Neutrophil (primary cell): ENCODE data around the gene OR6K2.

Source experiments
- H3K27ac ChIP-seq: fragments of 200-600 bp; sonication (generic); 2 replicates; pipeline ENCODE4 v1.5.1; 2016; ENCODE audit warnings: mild to moderate bottlenecking, moderate library complexity
- H3K27me3 ChIP-seq: fragments of 200-600 bp; sonication (generic); 2 replicates; pipeline ENCODE4 v1.6.0; 2016; ENCODE audit warnings: mild to moderate bottlenecking
- H3K36me3 ChIP-seq: fragments of 200-600 bp; sonication (generic); 2 replicates; pipeline ENCODE4 v1.5.1; 2017
- H3K4me1 ChIP-seq, 2 experiments: fragments of 200-600 bp in 1 of 2; sonication (generic) in 1 of 2; 1 replicate in 1 of 2; 2 replicates in 1 of 2; pipeline versions ENCODE4 v1.5.1 to v1.6.1; 2013 to 2016; ENCODE audit warnings: low read depth in 1 of 2, low read length in 1 of 2, mild to moderate bottlenecking in 1 of 2, moderate library complexity in 1 of 2; ENCODE audit not compliant: control insufficient read depth in 1 of 2, insufficient read depth in 1 of 2
- H3K4me3 ChIP-seq, 2 experiments: fragments of 200-600 bp in 1 of 2; sonication (generic) in 1 of 2; 1 replicate in 1 of 2; 2 replicates in 1 of 2; pipeline ENCODE4 v1.5.1; 2013 to 2016; ENCODE audit warnings: low read depth in 1 of 2, low read length in 1 of 2, mild to moderate bottlenecking in 1 of 2, moderate library complexity in 1 of 2
- H3K9me3 ChIP-seq: fragments of 200-600 bp; sonication (generic); 2 replicates; pipeline ENCODE4 v1.5.1; 2016
- CTCF ChIP-seq: fragments of 200-600 bp; sonication (generic); IDR thresholded peaks from 2 replicates; pipeline ENCODE4 v1.5.1; 2016; ENCODE audit warnings: antibody characterized with exemption

The OR6K2 gene

GRCh38 chr1:158716335-158716734, 15.9 kb upstream of the OR6K2 start:
- TF ChIP-seq CTCF = no peak
- H3K27ac ChIP-seq = no peak overlapping the region
- H3K4me3 ChIP-seq = no peak overlapping the region
- H3K27me3 ChIP-seq = no peaks in the 10 kb centered on the region
- H3K36me3 ChIP-seq = no peaks in the 10 kb centered on the region
- no peaks in the 10 kb centered on the region for H3K9me3 ChIP-seq
- no peaks in the 10 kb centered on the region for H3K4me1 ChIP-seq

GRCh38 chr1:158714754-158715153, 14.3 kb upstream of the OR6K2 start:
- no peaks in the 10 kb centered on the region for H3K4me1 ChIP-seq
- no peaks in the 10 kb centered on the region for H3K36me3 ChIP-seq
- no peak overlapping the region for H3K4me3 ChIP-seq
- no peak overlapping the region for H3K27ac ChIP-seq
- H3K9me3 ChIP-seq = no peaks in the 10 kb centered on the region
- TF ChIP-seq CTCF = no peak
- no peaks in the 10 kb centered on the region for H3K27me3 ChIP-seq

GRCh38 chr1:158711098-158711497, 10.6 kb upstream of the OR6K2 start:
- H3K4me1 ChIP-seq = no peaks in the 10 kb centered on the region
- no peaks in the 10 kb centered on the region for H3K27me3 ChIP-seq
- TF ChIP-seq CTCF = no peak

GRCh38 chr1:158706096-158706495, 5.6 kb upstream of the OR6K2 start:
- no peaks in the 10 kb centered on the region for H3K4me1 ChIP-seq
- no peaks in the 10 kb centered on the region for H3K27me3 ChIP-seq
- no peak overlapping the region for H3K4me3 ChIP-seq
- H3K27ac ChIP-seq = no peak overlapping the region
- TF ChIP-seq CTCF = no peak
- no peaks in the 10 kb centered on the region for H3K36me3 ChIP-seq
- H3K9me3 ChIP-seq = no peaks in the 10 kb centered on the region

More at GRCh38 chr1:158711098-158711497, 10.6 kb upstream of the OR6K2 start:
- Histone ChIP-seq H3K27ac (no peak overlapping the region), H3K36me3 (no peaks in the 10 kb centered on the region), H3K9me3 (no peaks in the 10 kb centered on the region), H3K4me3 (no peak overlapping the region)

- Histone ChIP-seq H3K36me3 (no peaks in the 10 kb centered on the region), H3K27me3 (no peaks in the 10 kb centered on the region), H3K4me1 (no peaks in the 10 kb centered on the region), H3K4me3 (no peak overlapping the region), H3K9me3 (no peaks in the 10 kb centered on the region), H3K27ac (no peak overlapping the region)
- TF ChIP-seq CTCF = no peak
Observed at GRCh38 chr1:158694596-158694995, 5.9 kb downstream of the OR6K2 start.

- no peak for TF ChIP-seq CTCF
- Histone ChIP-seq H3K27ac (no peak overlapping the region), H3K4me3 (no peak overlapping the region), H3K9me3 (no peaks in the 10 kb centered on the region), H3K4me1 (no peaks in the 10 kb centered on the region), H3K27me3 (no peaks in the 10 kb centered on the region), H3K36me3 (no peaks in the 10 kb centered on the region)
Observed at GRCh38 chr1:158692356-158692755, 8.1 kb downstream of the OR6K2 start.
